ENCODE results near the gene KIAA0825.

- TF ChIP-seq POLR2A (IDR thresholded peaks at IDR 0.05): no peak
- TF ChIP-seq, protein P1, sequence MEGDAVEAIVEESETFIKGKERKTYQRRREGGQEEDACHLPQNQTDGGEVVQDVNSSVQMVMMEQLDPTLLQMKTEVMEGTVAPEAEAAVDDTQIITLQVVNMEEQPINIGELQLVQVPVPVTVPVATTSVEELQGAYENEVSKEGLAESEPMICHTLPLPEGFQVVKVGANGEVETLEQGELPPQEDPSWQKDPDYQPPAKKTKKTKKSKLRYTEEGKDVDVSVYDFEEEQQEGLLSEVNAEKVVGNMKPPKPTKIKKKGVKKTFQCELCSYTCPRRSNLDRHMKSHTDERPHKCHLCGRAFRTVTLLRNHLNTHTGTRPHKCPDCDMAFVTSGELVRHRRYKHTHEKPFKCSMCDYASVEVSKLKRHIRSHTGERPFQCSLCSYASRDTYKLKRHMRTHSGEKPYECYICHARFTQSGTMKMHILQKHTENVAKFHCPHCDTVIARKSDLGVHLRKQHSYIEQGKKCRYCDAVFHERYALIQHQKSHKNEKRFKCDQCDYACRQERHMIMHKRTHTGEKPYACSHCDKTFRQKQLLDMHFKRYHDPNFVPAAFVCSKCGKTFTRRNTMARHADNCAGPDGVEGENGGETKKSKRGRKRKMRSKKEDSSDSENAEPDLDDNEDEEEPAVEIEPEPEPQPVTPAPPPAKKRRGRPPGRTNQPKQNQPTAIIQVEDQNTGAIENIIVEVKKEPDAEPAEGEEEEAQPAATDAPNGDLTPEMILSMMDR (IDR thresholded peaks at IDR 0.05 in 4 of 5, conservative IDR thresholded peaks at IDR 0.05 in 1 of 5): no peak
Measured at GRCh38 chr5:94199566-94199965, 418.8 kb downstream of the KIAA0825 start.
